Neural cell (in vitro differentiated cells): ENCODE data around the gene TAS2R38. TPM values are rescaled to one million over a fixed set of nuclear protein-coding genes. Genes with fewer than 3 reads are reported as not detected.
"Not testable (repeated sequence)": the region's sequence is repeated elsewhere in the genome, so short reads cannot be mapped to it uniquely, and the experiment has no call there.

Experiments
- H2AFZ ChIP-seq: fragments of 200-600, 300-800 bp; sonication (generic), shearing (Covaris generic); 2 replicates; pipeline ENCODE4 v1.6.0; 2014; ENCODE audit warnings: low read depth, mild to moderate bottlenecking, antibody characterized with exemption, low read length, moderate library complexity
- H3F3A ChIP-seq: fragments of 200-600 bp; shearing (Covaris generic); 2 replicates; pipeline ENCODE4 v1.6.1; 2016; ENCODE audit warnings: mild to moderate bottlenecking, moderate library complexity, mixed read lengths, antibody characterized with exemption, low read length; ENCODE audit not compliant: insufficient read depth, poor library complexity, severe bottlenecking
- H3K27ac ChIP-seq: fragments of 200-600, 300-800 bp; sonication (generic), shearing (Covaris generic); 2 replicates; pipeline ENCODE4 v1.5.1; 2014; ENCODE audit warnings: mild to moderate bottlenecking, low read length, moderate library complexity
- H3K27me3 ChIP-seq: fragments of 300-800, 200-600 bp; sonication (generic), shearing (Covaris generic); 2 replicates; pipeline ENCODE4 v1.6.0; 2014; ENCODE audit warnings: mild to moderate bottlenecking, low read depth, low read length, moderate library complexity; ENCODE audit not compliant: insufficient read depth
- H3K36me3 ChIP-seq: fragments of 300-800, 200-600 bp; sonication (generic), shearing (Covaris generic); 2 replicates; pipeline ENCODE4 v1.5.1; 2014; ENCODE audit warnings: mild to moderate bottlenecking, antibody characterized with exemption, low read length, moderate library complexity; ENCODE audit not compliant: insufficient read depth
- H3K4me2 ChIP-seq: fragments of 300-800, 200-600 bp; sonication (generic), shearing (Covaris generic); 2 replicates; pipeline ENCODE4 v1.6.0; 2014; ENCODE audit warnings: mild to moderate bottlenecking, low read length
- H3K4me3 ChIP-seq: fragments of 300-800, 200-600 bp; sonication (generic), shearing (Covaris generic); 2 replicates; pipeline ENCODE4 v1.5.1; 2014; ENCODE audit warnings: mild to moderate bottlenecking, low read length, moderate library complexity
- H3K79me2 ChIP-seq: fragments of 200-600 bp; shearing (Covaris generic); replicated peaks from 2 replicates; pipeline ENCODE4 v1.6.0; 2014; ENCODE audit warnings: mild to moderate bottlenecking, low read length, moderate library complexity; ENCODE audit not compliant: insufficient read depth
- H3K9ac ChIP-seq: fragments of 300-800, 200-600 bp; sonication (generic), shearing (Covaris generic); 2 replicates; pipeline ENCODE4 v1.6.1; 2016; ENCODE audit warnings: mild to moderate bottlenecking, low read length, mixed read lengths
- H3K9me2 ChIP-seq: fragments of 200-600 bp; shearing (Covaris generic); 2 replicates; pipeline ENCODE4 v1.6.1; 2016; ENCODE audit warnings: mild to moderate bottlenecking, low read length, mixed read lengths; ENCODE audit not compliant: insufficient read depth
- H3K9me3 ChIP-seq: fragments of 200-600, 300-800 bp; sonication (generic), shearing (Covaris generic); 2 replicates; pipeline ENCODE4 v1.6.1; 2016; ENCODE audit warnings: mild to moderate bottlenecking, mixed run types, low read length, moderate library complexity, mixed read lengths
- H4K20me1 ChIP-seq: fragments of 200-600 bp; shearing (Covaris generic); 2 replicates; pipeline ENCODE4 v1.6.1; 2016; ENCODE audit warnings: mild to moderate bottlenecking, mixed run types; ENCODE audit not compliant: insufficient read depth
- CTCF ChIP-seq: fragments of 450-650 bp; IDR thresholded peaks from 2 replicates; pipeline ENCODE4 v1.5.1; 2014; ENCODE audit warnings: antibody characterized with exemption, mild to moderate bottlenecking, moderate library complexity; ENCODE audit not compliant: poor library complexity, severe bottlenecking
- EP300 ChIP-seq: fragments of 450-650 bp; conservative IDR thresholded peaks from 2 replicates; pipeline ENCODE4 v1.6.1; 2014; ENCODE audit warnings: antibody characterized with exemption, mild to moderate bottlenecking, moderate library complexity; ENCODE audit not compliant: poor library complexity, severe bottlenecking
- EZH2 ChIP-seq: fragments of 200-600, 300-800 bp; shearing (Covaris generic), sonication (generic); IDR thresholded peaks from 2 replicates; pipeline ENCODE4 v1.6.1; 2014; ENCODE audit warnings: antibody characterized with exemption, low read length, borderline replicate concordance, mild to moderate bottlenecking; ENCODE audit not compliant: insufficient read depth, poor library complexity, severe bottlenecking
- MXI1 ChIP-seq: fragments of 450-650 bp; conservative IDR thresholded peaks from 2 replicates; pipeline ENCODE4 v1.6.1; 2014; ENCODE audit warnings: antibody characterized with exemption, mild to moderate bottlenecking; ENCODE audit not compliant: poor library complexity, severe bottlenecking
- POLR2AphosphoS5 ChIP-seq: IDR thresholded peaks from 2 replicates; pipeline ENCODE4 v1.6.1; 2012
- RAD21 ChIP-seq: fragments of 450-650 bp; conservative IDR thresholded peaks from 2 replicates; pipeline ENCODE4 v1.6.1; 2014; ENCODE audit warnings: antibody characterized with exemption, mild to moderate bottlenecking, moderate library complexity
- REST ChIP-seq: IDR thresholded peaks from 2 replicates; pipeline ENCODE4 v1.6.1; 2012; ENCODE audit warnings: borderline replicate concordance
- SMC3 ChIP-seq: fragments of 450-650 bp; conservative IDR thresholded peaks from 2 replicates; pipeline ENCODE4 v1.6.1; 2014; ENCODE audit warnings: antibody characterized with exemption, mild to moderate bottlenecking, moderate library complexity; ENCODE audit not compliant: poor library complexity
- TAF1 ChIP-seq: IDR thresholded peaks from 2 replicates; pipeline ENCODE4 v1.6.1; 2012; ENCODE audit warnings: low read depth
- polyA plus RNA-seq: library from polyadenylated mRNA; depleted of rRNA; stranded (reverse); fragments of >200 nt; gene quantifications from 2 replicates; pipeline ENCODE4 v1.2.3, GENCODE V29; 2014

The TAS2R38 gene
- polyA plus RNA-seq, 1 donor from 2014 or later, result not detected

GRCh38 chr7:141990011-141990725 is 16.6 kb upstream of the TAS2R38 start:
- TF ChIP-seq TAF1 (no peak), REST (no peak), EZH2 (no peak), SMC3 (no peak), EP300 (no peak), POLR2AphosphoS5 (no peak), RAD21 (no peak), CTCF (no peak), MXI1 (no peak)
- H4K20me1 ChIP-seq, result no peaks in the 10 kb centered on the region
- H3K9me2 ChIP-seq, result no peaks in the 10 kb centered on the region
- H3K9ac ChIP-seq, result no peak overlapping the region
- H3K27ac ChIP-seq, result no peak overlapping the region
- H3F3A ChIP-seq, result no peaks in the 10 kb centered on the region
- no peak overlapping the region for H3K4me3 ChIP-seq
- H3K36me3 ChIP-seq, result no peaks in the 10 kb centered on the region
- no peaks in the 10 kb centered on the region for H3K9me3 ChIP-seq
- no peak overlapping the region for H2AFZ ChIP-seq
- no peaks in the 10 kb centered on the region for H3K27me3 ChIP-seq
- no peaks in the 10 kb centered on the region for H3K79me2 ChIP-seq
- H3K4me2 ChIP-seq, result no peak overlapping the region

GRCh38 chr7:141987803-141988202 is 14.2 kb upstream of the TAS2R38 start:
- H2AFZ ChIP-seq, H3F3A ChIP-seq, H4K20me1 ChIP-seq, H3K4me2 ChIP-seq, H3K4me3 ChIP-seq, H3K79me2 ChIP-seq, H3K27ac ChIP-seq, H3K36me3 ChIP-seq, H3K9ac ChIP-seq, H3K9me2 ChIP-seq, H3K9me3 ChIP-seq, H3K27me3 ChIP-seq: not testable (repeated sequence)
